Measurements from ENCODE around the gene NDRG4.

DNA sequence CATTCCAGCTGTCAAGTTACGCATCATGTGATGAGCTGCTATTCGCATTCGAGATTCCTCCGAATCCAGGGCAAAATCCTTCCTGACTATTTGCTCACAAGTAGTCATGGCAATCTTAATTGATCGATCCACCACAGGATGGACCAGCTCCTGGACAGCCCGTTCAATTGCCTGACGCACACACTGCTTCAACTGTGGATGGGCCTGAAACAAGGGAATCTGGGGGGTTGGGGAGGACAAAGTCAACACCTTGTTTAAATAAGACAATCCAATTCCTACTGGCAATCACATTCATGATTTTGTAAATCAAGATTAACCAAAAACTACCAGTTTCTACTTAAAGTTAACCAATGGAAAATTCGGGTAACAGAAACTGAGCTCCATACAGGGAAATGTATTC, 43.7 kb downstream of the NDRG4 start:
- TF ChIP-seq EZH2 (IDR thresholded peaks at IDR 0.05; ENCODE audit: low read depth, unreplicated experiment) (no peak), CREB1 (CRISPR knock-in tag; IDR thresholded peaks at IDR 0.05; ENCODE audit: low read depth) (no peak), CTCF (conservative IDR thresholded peaks at IDR 0.05; ENCODE audit: low read depth in 2 of 2) (no peak), POLR2AphosphoS5 (IDR thresholded peaks at IDR 0.05; ENCODE audit: low read depth) (no peak)
